Upper lobe of right lung (tissue), 1 donor: Measurements from ENCODE around the gene LRRK2. TPM values are rescaled to one million over a fixed set of nuclear protein-coding genes. Genes with fewer than 3 reads are reported as not detected.

ENCODE experiments used
- ATAC-seq: fragments of 200-7000 bp; cut with Tn5 transposase; one replicate; pipeline ENCODE4 v1.9.1; 2020; ENCODE audit warnings: mild to moderate bottlenecking, moderate library complexity
- DNase-seq: peaks from one replicate; pipeline ENCODE4 v3.0.0-alpha.2; 2020
- H3K27ac ChIP-seq: fragments of 200-600 bp; one replicate; pipeline ENCODE4 v1.8.0; 2022
- H3K27me3 ChIP-seq: fragments of 200-600 bp; one replicate; pipeline ENCODE4 v1.8.0; 2022; ENCODE audit warnings: mild to moderate bottlenecking
- H3K36me3 ChIP-seq: fragments of 200-600 bp; one replicate; pipeline ENCODE4 v1.8.0; 2022
- H3K4me1 ChIP-seq: fragments of 200-600 bp; one replicate; pipeline ENCODE4 v1.8.0; 2022
- H3K4me3 ChIP-seq: fragments of 200-600 bp; one replicate; pipeline ENCODE4 v1.8.0; 2022; ENCODE audit warnings: mild to moderate bottlenecking
- H3K9me3 ChIP-seq: fragments of 200-600 bp; one replicate; pipeline ENCODE4 v1.8.0; 2022
- intact Hi-C: fragments of 100-400 bp; cut with DNase I; formaldehyde crosslinking; loops from one replicate; pipeline ENCODE4 v1.11.0; 2022
- total RNA-seq: library from RNA; stranded (reverse); fragmentation: NEBNext Ultra II Directional; extraction: Animal tissue kit (Norgen Biotek cat#: 25700); gene quantifications from one replicate; pipeline ENCODE4 v1.2.1, GENCODE V29; 2021
- TF ChIP-seq, protein P1 (sequence below): fragments of 200-600 bp; IDR thresholded peaks from one replicate; pipeline ENCODE4 v1.8.0; 2022; ENCODE audit warnings: antibody characterized with exemption
- donor health status: DM: no; HTN: yes; CAD: no; lungs with severe emphysema.

LRRK2 gene
- total RNA-seq, 1 donor from 2014 or later = 415 TPM

DNA sequence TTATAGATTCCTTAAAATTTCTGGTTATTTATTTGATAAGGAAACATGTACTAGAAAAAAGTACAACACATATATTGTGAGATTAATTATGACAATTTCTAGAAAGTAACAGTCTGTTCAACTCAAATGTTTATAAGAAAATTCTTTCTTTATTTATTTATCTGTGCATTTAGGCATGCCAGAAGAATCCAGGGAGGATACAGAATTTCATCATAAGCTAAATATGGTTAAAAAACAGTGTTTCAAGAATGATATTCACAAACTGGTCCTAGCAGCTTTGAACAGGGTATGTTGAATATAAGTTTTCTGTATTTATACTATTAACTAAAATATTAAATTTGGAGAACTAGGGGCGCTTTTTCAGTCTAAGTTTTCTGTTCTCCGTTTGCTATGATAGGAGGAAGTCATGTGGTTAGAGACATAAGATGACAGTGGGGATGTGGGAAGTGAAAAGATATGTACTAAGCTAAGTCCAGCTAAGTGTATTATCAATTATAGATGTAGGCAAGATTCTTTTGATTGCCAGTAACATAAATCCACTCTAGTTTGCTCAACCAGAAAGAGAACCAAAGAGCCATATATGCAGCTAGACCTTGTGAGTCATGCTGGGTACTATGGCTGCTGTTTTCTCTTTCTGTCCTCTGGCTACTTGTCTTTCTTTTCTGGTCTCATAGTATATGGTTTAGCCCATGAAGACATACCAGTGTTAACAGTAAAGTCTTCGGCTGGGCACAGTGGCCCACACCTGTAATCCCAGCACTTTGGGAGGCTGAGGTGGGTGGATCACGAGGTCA lies 39.0 kb downstream of the LRRK2 start:
- ATAC-seq (no peak), DNase-seq (no peak)
- intact Hi-C loops = no loop called here
- Histone ChIP-seq H3K27me3 (no peaks in the 10 kb centered on the region), H3K27ac (no peak overlapping the region), H3K4me1 (no peaks in the 10 kb centered on the region), H3K36me3 (peaks cover 39% of the 10 kb centered on the region), H3K4me3 (no peak overlapping the region), H3K9me3 (no peaks in the 10 kb centered on the region)
- TF ChIP-seq, protein P1, sequence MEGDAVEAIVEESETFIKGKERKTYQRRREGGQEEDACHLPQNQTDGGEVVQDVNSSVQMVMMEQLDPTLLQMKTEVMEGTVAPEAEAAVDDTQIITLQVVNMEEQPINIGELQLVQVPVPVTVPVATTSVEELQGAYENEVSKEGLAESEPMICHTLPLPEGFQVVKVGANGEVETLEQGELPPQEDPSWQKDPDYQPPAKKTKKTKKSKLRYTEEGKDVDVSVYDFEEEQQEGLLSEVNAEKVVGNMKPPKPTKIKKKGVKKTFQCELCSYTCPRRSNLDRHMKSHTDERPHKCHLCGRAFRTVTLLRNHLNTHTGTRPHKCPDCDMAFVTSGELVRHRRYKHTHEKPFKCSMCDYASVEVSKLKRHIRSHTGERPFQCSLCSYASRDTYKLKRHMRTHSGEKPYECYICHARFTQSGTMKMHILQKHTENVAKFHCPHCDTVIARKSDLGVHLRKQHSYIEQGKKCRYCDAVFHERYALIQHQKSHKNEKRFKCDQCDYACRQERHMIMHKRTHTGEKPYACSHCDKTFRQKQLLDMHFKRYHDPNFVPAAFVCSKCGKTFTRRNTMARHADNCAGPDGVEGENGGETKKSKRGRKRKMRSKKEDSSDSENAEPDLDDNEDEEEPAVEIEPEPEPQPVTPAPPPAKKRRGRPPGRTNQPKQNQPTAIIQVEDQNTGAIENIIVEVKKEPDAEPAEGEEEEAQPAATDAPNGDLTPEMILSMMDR = no peak

DNA sequence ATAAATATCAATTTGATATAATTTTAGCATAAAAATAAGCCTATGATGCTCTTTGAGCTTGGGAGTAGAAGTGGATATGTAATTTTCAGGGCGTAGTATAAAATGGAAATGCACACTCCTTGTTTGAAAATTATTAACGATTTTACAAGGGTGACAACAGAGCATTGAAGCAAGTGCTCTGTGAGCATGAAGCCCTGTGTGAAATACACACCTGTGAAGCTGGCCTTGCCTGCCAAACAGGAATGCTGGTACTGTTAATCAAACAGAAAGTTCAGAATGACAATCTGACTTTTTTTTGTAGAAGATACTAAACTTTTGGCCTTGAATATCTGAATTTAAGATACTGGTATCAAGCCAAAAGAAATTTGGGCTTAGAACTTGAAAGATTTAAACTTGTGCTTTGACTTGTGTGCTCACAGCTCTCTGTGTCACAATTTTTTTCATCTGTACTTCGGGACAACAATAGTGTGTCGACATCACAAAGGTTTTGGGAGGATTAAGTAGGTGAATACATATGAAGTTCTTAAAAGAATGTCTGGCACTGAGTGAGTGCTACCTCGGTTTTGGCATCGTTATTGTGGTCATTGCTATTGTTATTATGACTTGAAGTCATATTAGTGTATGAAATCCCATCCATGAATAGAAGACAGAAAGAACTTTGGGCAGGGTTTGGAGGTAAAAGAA lies 47.3 kb downstream of the LRRK2 start:
- H3K4me1 ChIP-seq = no peaks in the 10 kb centered on the region
- intact Hi-C loops = no loop called here
- no peak overlapping the region for H3K27ac ChIP-seq
- no peak overlapping the region for H3K4me3 ChIP-seq
- no peak for DNase-seq
- ATAC-seq = no peak
- H3K36me3 ChIP-seq = peaks cover 26% of the 10 kb centered on the region
- no peaks in the 10 kb centered on the region for H3K9me3 ChIP-seq
- TF ChIP-seq, protein P1 = no peak
- H3K27me3 ChIP-seq = no peaks in the 10 kb centered on the region

DNA sequence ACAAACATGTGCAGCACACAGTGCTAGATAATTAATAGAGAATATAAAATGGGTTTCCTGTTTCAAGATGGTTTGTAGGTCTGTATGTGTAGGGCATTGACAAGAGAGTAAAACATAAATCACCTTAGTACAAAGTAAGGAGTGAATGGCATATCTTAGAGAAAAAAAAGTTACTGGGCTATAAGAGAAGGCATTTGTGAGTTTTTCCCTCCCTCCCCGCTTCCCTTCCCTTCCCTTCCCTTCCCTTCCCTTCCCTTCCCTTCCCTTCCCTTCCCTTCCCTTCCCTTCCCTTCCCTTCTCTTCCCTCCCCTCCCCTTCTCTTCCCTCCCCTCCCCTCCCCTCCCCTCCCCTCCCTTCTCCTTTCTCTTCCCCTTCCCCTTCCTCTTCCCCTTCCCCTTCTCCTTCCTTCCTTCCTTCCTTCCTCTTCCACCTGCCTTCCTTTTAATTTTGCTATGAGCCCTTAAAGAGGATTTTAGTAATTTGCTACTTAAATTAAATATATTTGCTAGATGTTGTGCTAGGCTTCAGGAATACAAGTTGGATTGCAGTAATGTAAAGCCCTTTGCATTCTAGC lies 57.1 kb downstream of the LRRK2 start:
- TF ChIP-seq, protein P1 = no peak
- Histone ChIP-seq H3K4me1 (no peaks in the 10 kb centered on the region), H3K27me3 (no peaks in the 10 kb centered on the region), H3K36me3 (peaks cover 60% of the 10 kb centered on the region), H3K9me3 (no peaks in the 10 kb centered on the region), H3K27ac (no peak overlapping the region), H3K4me3 (no peak overlapping the region)
- ATAC-seq (no peak), DNase-seq (no peak)
- intact Hi-C loops = no loop called here

DNA sequence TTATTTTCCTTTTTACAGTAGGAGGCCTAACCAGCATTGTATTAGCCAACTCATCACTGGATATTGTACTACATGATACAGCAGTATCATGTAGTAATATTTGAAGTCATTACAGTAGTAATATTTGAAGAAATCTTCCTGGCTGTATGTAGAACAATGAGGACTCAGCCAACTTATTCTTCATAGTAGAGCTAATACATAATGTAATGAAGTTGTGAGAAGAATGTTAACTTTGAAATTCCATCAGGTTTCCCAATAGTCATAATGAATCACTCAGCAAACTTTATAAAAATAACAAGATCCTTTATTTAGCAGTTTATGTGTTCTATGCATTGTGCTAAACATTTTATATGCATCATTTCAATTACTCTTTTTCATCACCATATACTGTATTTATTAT lies 61.8 kb downstream of the LRRK2 start:
- no peak for DNase-seq
- H3K36me3 ChIP-seq = peaks cover 42% of the 10 kb centered on the region
- TF ChIP-seq, protein P1 = no peak
- no peaks in the 10 kb centered on the region for H3K4me1 ChIP-seq
- no peaks in the 10 kb centered on the region for H3K9me3 ChIP-seq
- intact Hi-C loops = no loop called here
- no peak for ATAC-seq
- no peak overlapping the region for H3K27ac ChIP-seq
- H3K27me3 ChIP-seq = no peaks in the 10 kb centered on the region
- H3K4me3 ChIP-seq = no peak overlapping the region

DNA sequence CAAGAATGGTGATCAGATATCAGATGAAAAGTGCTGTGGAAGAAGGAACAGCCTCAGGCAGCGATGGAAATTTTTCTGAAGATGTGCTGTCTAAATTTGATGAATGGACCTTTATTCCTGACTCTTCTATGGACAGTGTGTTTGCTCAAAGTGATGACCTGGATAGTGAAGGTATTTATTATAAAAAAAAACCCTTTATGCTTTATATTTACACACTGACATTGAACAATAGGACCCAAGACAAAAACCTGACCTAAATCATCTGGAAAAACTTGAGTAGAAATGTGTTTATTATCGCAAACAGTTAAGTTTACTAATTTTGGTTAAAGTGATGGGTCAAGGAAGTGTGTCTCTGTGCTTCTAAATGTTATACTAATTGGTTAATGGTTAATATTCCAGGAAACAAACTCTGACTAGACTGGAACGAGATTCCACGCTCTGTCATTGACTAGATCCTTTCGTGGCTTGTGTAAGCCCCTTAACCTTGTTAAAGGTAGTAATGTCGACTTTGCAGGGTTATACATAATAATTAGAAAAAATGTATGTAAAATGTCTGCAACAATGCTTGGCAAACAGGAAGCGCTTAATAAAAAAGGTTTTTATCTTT lies 62.7 kb downstream of the LRRK2 start:
- DNase-seq = no peak
- Histone ChIP-seq H3K27me3 (no peaks in the 10 kb centered on the region), H3K36me3 (peaks cover 42% of the 10 kb centered on the region), H3K4me3 (no peak overlapping the region), H3K9me3 (no peaks in the 10 kb centered on the region), H3K4me1 (no peaks in the 10 kb centered on the region), H3K27ac (no peak overlapping the region)
- intact Hi-C loops = no loop called here
- TF ChIP-seq, protein P1 = no peak
- ATAC-seq = no peak
